Endometrial microvascular endothelial cells (primary cell): ENCODE data around the gene CA9. TPM values are rescaled to one million over a fixed set of nuclear protein-coding genes. Genes with fewer than 3 reads are reported as not detected.

Experiments used
- in situ Hi-C: cut with HindIII; loops from 2 replicates; pipeline ENCODE4 v1.10.0; 2017; ENCODE audit warnings: low sequenced_read_pairs, low pct_unique_long_range_greater_than_20kb; ENCODE audit errors: inconsistent ontology term
- total RNA-seq: library from RNA; depleted of rRNA; stranded (reverse); fragments of >200 nt; gene quantifications from one replicate; pipeline ENCODE4 v1.2.3, GENCODE V29; 2015; ENCODE audit errors: inconsistent ontology term

The CA9 gene
- total RNA-seq, 1 donor from 2014 or later: not detected

- in situ Hi-C loops: no loop called here
Observed at GRCh38 chr9:35650341-35651158, 23.2 kb upstream of the CA9 start, which contains the start of gene SIT1. Gene SIT1, minus strand, starts transcription at chr9:35650931. Its CDS starts 78 bp downstream, at chr9:35650853.

- in situ Hi-C loops: no loop called here
Observed at GRCh38 chr9:35651956-35652828, 21.5 kb upstream of the CA9 start.

DNA sequence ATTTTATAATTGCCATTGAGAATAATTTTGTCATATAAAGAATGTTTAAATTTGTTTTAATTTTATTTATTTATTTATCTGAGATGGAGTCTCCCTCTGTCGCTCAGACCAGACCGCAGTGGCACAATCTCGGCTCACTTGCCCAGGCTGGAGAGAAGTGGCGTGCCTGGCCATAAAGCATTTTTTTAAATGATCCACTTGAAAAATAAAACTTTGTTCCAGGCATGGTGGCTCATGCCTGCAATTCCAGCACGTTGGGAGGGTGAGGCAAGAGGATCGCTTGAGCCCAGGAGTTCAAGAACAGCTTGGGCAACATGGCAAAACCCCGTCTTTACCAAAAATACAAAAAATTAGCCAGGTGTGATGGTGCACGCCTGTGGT is 20.9 kb upstream of the CA9 start:
- in situ Hi-C loops: no loop called here

DNA sequence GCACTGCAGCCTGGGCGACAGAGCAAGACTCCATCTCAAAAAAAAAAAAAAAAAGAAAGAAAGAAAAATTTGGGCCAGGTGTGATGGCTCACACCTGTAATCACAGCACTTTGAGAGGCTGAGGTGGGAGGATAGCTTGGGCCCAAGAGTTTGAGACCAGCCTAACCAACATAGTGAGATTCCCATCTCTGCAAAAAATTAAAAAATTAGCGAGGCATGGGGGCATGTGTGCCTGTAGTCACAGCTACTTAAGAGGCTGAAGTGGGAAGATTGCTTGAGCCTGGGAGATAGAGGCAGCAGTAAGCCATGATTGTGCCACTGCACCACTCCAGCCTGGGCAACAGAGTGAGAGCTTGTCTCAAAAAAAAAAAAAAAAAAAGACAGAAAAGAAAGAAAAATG is 20.1 kb upstream of the CA9 start:
- in situ Hi-C loops: no loop called here

GRCh38 chr9:35656348-35656747 is 17.4 kb upstream of the CA9 start:
- in situ Hi-C loops: no loop called here

DNA sequence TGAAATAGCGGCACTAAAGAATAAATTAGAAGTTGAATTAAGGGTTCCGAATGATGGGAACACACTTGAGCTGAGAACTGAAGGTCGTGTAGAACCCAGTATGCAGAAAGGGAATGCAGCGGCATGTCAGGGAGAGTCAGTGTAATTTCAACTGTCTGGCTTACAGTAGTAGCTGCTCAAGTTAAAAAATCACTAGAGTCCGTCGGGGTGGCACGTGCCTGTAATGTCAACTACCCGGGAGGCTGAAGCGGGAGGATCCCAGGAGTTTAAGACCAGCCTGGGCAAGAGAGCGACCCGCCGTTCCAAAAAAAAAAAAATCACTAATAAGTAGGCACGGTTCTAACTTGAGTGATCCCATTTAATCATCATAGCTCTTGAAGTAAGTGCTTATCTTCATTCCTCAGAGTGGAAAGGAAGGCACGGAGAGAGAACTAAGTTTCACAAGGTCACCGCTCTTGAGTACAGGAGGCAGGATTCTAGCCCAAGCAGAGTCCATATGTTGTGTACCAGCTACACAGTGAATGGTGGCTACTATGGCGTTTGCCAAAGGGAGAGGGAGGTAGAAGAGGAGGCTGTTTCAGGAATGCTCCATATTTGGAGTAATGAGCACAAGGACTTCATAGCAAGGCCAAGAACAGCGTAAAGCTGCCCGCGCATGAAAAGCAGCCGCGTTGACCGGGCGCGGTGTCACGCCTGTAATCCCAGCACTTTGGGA is 16.7 kb upstream of the CA9 start:
- in situ Hi-C loops: no loop called here

DNA sequence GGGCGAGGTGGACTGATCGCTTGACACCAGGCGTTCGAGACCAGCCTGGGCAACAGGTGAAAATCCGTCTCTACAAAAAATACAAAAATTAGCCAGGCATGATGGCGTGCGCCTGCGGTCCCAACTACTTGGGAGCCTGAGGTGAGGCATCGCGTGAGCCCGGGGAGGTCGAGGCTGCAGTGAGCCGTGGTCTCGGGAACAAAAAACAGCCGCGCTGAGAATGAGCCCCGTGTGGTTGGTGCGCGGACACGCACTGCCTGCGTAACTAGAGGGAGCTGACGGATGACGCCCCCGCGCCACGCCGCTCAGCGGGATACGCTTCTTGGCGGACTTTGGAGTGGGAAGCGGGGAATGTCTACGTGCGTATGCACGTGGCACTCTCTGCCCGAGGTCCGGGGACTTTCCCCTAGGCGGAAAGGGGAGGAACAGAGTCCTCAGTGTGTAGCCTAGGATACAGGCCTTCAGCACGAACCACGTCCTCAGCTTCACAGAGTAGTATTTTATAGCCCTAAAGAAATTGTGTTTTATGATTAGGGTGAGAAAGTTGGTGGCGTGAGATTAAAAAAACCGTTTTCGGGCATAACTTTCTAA is 16.1 kb upstream of the CA9 start, which contains the start of gene RMRP:
Gene RMRP, minus strand, starts transcription at position 474 of the 591 bp plus-strand sequence.
- in situ Hi-C loops: no loop called here

DNA sequence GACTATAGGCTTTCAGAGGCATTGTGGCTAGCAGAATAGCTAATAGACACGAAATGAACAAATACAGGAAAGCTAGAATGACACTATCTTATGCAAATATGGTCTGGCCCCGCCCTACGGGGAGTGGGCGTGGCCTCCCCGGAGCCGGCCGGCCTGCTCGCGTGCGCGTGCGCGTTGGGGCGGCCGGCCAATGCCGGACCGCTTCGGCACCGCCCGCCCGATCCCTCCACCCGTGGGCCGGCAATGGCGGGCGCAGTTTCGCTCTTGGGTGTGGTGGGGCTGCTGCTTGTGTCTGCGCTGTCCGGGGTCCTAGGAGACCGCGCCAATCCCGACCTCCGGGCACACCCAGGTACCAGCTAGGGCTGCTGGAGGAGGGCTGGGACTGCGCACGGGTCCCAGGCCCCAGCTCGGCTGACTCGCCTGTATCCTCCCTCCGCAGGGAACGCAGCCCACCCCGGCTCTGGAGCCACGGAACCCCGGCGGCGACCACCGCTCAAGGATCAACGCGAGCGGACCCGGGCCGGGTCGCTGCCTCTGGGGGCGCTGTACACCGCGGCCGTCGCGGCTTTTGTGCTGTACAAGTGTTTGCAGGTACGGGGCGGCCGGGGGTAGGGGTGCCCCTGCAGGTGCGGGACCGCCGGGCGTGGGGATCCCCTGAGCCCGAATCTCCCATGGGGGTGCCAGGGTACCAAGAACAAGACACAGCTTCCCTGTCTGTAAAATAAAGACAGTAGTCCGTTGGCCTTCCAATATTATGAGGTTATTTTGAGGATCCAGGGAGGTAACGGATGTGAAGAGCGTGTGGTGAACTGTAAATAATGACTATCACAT is 15.4 kb upstream of the CA9 start, which contains the start of gene CCDC107:
Gene CCDC107, plus strand, starts transcription at position 156 of the 831 bp plus-strand sequence. Its CDS starts 88 bp downstream, at position 244.
- in situ Hi-C loops: no loop called here

DNA sequence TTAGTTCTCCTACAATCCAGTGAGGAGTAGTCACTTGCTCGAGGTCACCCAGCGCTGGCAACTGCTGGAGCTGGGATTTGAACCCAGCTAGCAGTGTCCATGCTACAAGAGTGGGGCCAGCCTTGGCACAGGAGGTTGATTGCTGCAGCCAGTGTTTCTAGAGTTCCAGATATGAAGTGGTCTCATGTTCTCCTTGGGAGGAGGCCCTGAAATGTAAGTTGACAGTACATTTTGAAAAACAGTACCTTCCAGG is 14.8 kb upstream of the CA9 start:
- in situ Hi-C loops: no loop called here

- in situ Hi-C loops: no loop called here
Observed at GRCh38 chr9:35659340-35659739, 14.4 kb upstream of the CA9 start.

DNA sequence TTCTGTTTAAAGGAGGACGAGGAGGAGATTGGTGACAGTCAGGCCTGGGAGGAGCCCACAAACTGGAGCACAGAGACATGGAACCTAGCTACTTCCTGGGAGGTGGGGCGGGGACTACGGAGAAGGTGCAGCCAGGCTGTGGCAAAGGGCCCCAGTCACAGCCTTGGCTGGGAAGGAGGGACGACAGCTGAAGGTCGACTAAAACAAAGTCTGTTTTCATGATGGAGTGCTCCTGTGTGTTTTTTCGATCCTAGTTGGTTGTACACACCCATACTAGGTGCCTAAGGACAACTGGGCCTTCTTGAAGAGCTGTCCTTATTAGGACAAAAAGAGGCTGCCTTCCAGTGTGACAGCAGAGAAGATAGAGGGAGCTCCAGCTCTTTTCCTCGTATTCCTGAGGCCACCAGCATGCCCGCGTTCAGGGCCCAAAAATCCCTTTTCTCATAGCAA is 12.7 kb upstream of the CA9 start:
- in situ Hi-C loops: no loop called here

DNA sequence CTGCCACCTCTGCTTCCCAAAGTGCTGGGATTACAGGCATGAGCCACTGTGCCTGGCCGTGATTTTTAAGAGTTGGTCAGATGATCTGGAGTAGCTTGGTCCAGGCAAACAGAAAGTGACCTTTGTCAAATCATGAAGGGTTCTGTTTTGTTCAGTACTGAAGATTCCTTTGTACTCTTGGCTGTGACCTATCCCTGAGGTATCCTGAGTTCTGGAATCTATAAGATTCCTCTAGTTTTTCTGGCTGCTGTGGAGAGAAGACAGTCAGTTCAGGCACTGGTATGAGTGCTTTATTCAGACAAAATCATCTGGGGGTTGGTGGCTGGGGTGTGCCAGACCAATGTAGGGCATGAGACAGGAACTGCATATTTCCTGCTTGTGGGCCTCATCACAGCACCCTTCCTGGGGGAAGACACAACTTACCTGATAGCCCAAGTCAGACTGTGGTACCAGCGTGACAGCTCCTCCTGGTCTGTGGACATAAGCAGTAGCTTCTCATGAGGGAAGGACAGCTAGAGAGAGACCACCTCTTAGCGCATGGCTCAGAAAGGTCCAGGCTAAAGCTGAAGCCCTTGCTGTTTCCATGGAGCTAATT is 11.9 kb upstream of the CA9 start:
- in situ Hi-C loops: no loop called here

DNA sequence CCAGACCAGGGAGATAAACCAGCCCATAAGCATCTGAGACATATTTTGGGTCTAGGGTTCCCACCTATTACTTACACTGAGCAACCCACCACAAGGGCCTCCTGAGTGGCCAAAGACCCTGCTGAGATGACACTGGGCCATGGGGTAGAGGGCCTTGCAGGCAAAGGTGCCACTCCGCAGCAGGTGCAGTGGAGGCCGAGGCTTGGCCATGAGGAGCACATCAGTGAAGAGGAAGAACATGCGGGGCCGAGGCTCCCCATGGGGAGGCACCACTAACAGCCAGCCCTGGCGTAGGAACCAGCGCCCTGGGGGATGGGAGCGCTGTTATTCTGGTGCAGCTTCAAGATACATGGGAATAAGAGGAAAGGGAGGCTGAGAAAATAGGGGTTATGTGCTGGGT is 11.3 kb upstream of the CA9 start:
- in situ Hi-C loops: no loop called here

GRCh38 chr9:35664531-35665470 is 8.9 kb upstream of the CA9 start, which contains the start of gene ARHGEF39:
Gene ARHGEF39, minus strand, starts transcription at chr9:35665195. Its CDS starts 26 bp downstream, at chr9:35665169.
- in situ Hi-C loops: no loop called here

DNA sequence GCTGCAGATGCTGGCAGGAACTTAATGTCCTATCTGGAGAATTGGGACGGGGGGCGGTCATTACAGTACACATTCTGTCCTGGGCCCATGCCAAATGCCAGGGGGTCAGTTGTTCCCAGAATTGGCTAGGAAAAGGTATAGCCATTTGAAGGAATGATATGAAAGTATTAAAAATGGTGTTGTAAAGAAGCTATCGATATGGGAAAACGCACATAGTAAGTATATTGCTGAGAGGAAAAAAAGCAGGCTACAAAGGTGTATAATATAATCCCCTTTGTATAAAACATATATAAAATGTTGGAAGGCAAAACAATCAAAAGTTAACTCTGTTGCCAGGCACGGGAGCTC is 8.3 kb upstream of the CA9 start:
- in situ Hi-C loops: no loop called here

DNA sequence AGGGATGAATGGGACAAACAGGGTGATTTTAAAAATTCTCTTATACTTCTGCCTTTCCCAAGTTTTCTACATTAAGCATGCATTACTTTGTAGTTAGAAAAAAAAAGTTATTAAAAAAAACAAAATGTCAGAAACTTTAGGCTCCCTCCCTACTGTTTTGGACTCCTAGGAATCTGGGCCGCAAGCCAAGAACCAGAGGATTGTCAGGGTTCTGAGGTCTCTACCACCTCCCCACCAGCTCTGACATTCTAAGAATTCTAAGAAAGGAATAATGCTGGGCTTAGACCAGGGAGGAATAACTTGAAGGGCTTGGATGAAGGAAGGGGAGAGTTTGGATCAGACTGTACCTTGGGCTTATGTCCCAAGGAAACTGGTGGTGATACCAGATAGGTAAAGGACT is 7.7 kb upstream of the CA9 start:
- in situ Hi-C loops: no loop called here

GRCh38 chr9:35666549-35666948 is 7.2 kb upstream of the CA9 start:
- in situ Hi-C loops: no loop called here
